Measurements from ENCODE around the gene SERTAD2.

SERTAD2 gene

DNA sequence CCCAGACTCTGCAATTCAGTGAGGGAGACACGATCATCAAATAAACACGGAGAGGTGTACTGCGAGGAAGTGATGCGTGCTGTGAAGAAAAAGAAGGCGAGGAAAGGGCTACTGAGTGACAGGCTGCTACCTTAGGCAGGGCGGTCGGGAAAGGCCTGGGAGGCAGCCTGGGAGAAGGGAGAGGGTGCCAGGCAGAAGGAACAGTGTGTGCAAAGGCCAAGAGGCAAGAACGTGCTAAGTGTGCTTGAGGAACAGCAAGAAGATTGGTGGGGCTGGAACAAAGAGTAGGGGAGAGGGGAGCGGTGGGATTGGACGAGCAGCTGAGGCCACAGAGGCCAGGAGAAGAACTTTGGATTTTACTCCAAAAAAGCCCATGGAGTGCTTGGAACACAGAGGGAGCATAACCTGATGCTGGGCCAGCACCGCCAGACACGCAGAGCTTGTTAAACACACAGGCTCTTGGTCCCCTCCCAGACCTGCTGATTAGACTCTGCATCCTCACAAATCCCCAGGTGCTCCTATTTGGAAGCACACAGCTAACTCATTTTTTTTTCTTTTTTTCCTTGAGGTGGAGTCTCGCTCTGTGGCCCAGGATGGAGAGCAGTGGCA lies 30.4 kb downstream of the SERTAD2 start:
- TF ChIP-seq, protein P1, sequence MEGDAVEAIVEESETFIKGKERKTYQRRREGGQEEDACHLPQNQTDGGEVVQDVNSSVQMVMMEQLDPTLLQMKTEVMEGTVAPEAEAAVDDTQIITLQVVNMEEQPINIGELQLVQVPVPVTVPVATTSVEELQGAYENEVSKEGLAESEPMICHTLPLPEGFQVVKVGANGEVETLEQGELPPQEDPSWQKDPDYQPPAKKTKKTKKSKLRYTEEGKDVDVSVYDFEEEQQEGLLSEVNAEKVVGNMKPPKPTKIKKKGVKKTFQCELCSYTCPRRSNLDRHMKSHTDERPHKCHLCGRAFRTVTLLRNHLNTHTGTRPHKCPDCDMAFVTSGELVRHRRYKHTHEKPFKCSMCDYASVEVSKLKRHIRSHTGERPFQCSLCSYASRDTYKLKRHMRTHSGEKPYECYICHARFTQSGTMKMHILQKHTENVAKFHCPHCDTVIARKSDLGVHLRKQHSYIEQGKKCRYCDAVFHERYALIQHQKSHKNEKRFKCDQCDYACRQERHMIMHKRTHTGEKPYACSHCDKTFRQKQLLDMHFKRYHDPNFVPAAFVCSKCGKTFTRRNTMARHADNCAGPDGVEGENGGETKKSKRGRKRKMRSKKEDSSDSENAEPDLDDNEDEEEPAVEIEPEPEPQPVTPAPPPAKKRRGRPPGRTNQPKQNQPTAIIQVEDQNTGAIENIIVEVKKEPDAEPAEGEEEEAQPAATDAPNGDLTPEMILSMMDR (IDR thresholded peaks at IDR 0.05; ENCODE audit: borderline replicate concordance, control extremely low read depth, extremely low read depth, insufficient read depth, missing control alignments) = no peak
- no peak for DNase-seq (ENCODE audit: low spot score)
- in situ Hi-C loops (cut with MboI; ENCODE audit: low sequenced_read_pairs, unreplicated experiment) = loop anchor here (25.0 kb wide), 1 partner anchor 414 kb away; no protein-coding TSS in a partner anchor

DNA sequence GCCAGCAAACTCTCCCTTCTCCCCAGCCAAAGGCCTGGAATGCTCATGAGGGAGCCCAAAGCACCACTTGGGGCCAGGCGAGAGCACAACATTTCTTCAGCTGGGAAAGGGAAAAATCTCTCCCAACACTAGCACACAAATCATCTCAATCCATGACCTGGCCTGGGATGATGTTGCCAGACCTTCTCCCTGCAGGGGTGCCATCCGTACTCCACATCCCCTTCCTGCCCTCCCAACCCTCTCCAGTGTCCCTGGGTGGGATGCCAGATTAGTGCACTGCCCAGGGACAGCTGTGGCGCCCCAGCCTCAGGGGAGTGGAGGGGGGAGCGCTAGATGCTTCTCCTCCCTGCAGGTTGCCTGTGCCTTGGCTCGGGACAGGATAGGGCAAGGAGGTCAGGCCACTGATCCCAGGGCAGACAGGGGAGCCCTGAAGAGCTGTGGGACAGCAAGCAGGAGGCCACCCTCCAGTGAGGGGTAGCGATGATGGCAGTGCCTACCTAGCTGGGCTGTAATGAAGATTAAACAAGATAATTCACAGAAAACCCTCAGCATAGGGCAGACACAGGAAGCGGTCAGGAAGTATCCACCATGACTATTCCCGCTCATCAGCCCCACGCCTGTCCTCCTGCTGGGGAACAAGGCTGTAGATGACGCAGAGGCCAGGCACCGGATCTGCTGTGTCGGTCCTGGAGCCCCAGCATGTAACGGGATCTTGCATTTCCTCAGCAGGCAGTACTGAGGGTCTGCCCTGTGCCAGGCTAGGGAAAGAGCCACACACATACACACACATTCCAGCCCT lies 31.1 kb downstream of the SERTAD2 start:
- in situ Hi-C loops (cut with MboI; ENCODE audit: low sequenced_read_pairs, unreplicated experiment) = loop anchor here (25.0 kb wide), 1 partner anchor 415 kb away; no protein-coding TSS in a partner anchor
- DNase-seq (ENCODE audit: low spot score) = no peak
- TF ChIP-seq, protein P1 (IDR thresholded peaks at IDR 0.05; ENCODE audit: borderline replicate concordance, control extremely low read depth, extremely low read depth, insufficient read depth, missing control alignments) = no peak

DNA sequence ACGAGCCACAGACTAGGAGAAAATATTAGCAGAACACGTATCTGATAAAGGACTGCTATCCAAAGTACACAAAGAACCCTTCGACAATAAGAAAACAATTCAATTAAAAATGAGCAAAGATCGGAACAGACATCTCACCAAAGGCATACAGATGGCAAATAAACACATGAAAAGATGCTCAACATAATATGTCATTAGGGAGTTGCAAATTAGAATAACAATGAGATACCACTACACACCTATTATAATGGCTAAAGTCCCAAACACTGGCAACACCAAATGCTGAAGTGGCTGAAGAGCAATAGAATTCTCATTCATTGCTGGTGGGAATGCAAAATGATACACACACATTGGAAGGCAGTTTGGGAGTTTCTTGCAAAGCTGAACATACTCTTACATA lies 33.1 kb downstream of the SERTAD2 start:
- in situ Hi-C loops (cut with MboI; ENCODE audit: low sequenced_read_pairs, unreplicated experiment) = loop anchor here (25.0 kb wide), 1 partner anchor 417 kb away; no protein-coding TSS in a partner anchor
- TF ChIP-seq, protein P1 (IDR thresholded peaks at IDR 0.05; ENCODE audit: borderline replicate concordance, control extremely low read depth, extremely low read depth, insufficient read depth, missing control alignments) = no peak
- no peak for DNase-seq (ENCODE audit: low spot score)

DNA sequence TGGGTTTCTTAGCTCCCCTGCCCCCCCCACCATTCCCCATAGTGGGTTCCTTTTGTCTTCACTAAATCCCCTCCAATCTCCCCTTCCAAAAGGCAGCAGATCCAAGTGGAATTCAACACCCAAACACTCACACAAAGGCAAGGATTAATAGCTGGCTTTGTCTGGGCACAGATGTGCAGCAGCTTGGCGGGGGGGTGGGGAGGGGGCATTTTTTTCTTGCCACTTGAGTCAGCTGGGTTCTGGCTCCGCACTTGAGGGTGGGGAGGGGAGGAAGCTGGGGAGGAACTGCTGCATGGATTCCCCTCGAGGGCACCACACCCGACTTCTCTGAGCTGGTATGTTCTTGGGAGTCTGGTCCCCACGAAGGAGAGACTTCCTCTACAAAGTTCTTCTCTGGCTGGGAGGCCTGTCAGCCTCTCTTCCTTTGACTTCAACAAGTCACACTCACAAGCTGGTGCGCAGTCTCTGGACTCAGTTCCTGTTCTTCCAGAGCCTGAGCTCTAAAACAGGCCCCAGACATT lies 36.0 kb downstream of the SERTAD2 start:
- TF ChIP-seq, protein P1 (IDR thresholded peaks at IDR 0.05; ENCODE audit: borderline replicate concordance, control extremely low read depth, extremely low read depth, insufficient read depth, missing control alignments) = no peak
- DNase-seq (ENCODE audit: low spot score) = no peak
- in situ Hi-C loops (cut with MboI; ENCODE audit: low sequenced_read_pairs, unreplicated experiment) = loop anchor here (25.0 kb wide), 1 partner anchor 420 kb away; no protein-coding TSS in a partner anchor

DNA sequence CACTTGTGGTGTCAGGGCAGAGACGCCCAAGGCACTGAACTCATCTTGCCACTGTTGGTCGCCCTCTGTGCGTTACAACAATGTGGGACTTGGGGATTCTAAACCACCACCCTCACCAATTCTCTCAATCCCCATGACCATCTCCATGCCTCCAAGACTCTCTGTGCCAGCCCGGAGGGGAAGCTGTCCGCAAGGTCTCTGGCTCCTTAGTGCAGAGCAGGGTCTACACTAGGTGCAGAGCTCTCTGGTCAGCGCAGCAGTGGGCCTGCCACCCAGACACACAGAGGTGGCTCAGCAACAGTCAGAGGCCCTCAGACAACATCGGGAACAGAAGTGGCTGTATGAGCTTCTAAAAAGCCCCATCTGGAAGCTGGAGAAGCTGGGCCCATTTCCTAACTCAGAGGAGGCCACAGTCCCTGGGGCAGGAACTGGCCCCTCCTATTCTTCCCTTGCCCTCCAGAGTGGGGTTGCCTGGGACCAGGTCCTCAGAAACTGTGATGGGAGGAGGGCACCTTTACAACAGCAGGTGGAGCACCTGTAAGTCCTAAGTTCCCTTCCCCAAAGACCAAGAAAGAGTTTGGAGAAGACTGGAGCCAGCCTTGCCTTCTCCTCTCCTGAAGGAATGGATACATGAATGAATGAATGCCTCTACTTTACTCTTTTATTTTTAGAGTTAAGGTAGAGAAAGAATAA lies 37.7 kb downstream of the SERTAD2 start:
- TF ChIP-seq, protein P1 (IDR thresholded peaks at IDR 0.05; ENCODE audit: borderline replicate concordance, control extremely low read depth, extremely low read depth, insufficient read depth, missing control alignments) = no peak
- in situ Hi-C loops (cut with MboI; ENCODE audit: low sequenced_read_pairs, unreplicated experiment) = loop anchor here (25.0 kb wide), 1 partner anchor 421 kb away; no protein-coding TSS in a partner anchor
- DNase-seq (ENCODE audit: low spot score) = no peak

DNA sequence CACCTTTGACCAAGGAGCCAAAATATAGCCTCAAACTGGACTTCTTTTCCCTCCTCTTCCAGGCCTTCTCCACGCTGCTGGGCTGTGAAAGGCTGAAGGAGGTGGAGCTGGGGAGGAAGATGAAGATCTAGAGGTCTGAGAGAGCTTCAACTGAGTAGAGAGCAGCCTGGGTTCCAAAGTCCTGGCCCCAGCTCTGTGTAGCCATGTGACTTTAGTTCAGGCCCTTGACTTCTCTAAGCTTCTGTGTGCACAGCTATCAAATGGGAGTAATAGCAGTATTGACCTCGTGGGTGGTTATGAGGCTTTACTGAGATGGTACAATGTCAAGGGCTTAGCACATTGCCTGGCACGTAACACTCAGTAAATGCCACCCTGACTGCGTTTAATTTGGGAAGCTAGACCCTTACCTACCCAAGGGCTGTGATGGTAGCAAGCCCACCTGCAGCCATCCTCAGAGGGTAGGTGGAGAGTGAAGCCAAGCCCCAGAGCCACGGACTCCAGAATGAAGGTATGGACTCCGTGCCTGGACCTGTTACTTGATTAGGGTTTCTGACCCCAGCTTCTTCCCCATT lies 38.4 kb downstream of the SERTAD2 start:
- TF ChIP-seq, protein P1 (IDR thresholded peaks at IDR 0.05; ENCODE audit: borderline replicate concordance, control extremely low read depth, extremely low read depth, insufficient read depth, missing control alignments) = no peak
- DNase-seq (ENCODE audit: low spot score) = no peak
- in situ Hi-C loops (cut with MboI; ENCODE audit: low sequenced_read_pairs, unreplicated experiment) = loop anchor here (25.0 kb wide), 1 partner anchor 422 kb away; no protein-coding TSS in a partner anchor
